Measurements from ENCODE around the gene MAPT. TPM values are rescaled to one million over a fixed set of nuclear protein-coding genes. Genes with fewer than 3 reads are reported as not detected.

MAPT gene
- total RNA-seq, 1 donor from 2014 or later, result 5.1 TPM

- Histone ChIP-seq H3K27ac (no peak overlapping the region), H3K4me1 (peaks cover 27% of the 10 kb centered on the region), H3K27me3 (no peaks in the 10 kb centered on the region), H3K4me3 (no peak overlapping the region), H3K9me3 (no peaks in the 10 kb centered on the region), H3K36me3 (peaks cover 72% of the 10 kb centered on the region)
- DNase-seq, result no peak
- intact Hi-C loops (cut with DNase I), result loop anchor here (10.0 kb wide), 1 partner anchor 147 kb away; the partner anchor contains the start of gene KANSL1
- ATAC-seq, result no peak
- TF ChIP-seq, protein P1, sequence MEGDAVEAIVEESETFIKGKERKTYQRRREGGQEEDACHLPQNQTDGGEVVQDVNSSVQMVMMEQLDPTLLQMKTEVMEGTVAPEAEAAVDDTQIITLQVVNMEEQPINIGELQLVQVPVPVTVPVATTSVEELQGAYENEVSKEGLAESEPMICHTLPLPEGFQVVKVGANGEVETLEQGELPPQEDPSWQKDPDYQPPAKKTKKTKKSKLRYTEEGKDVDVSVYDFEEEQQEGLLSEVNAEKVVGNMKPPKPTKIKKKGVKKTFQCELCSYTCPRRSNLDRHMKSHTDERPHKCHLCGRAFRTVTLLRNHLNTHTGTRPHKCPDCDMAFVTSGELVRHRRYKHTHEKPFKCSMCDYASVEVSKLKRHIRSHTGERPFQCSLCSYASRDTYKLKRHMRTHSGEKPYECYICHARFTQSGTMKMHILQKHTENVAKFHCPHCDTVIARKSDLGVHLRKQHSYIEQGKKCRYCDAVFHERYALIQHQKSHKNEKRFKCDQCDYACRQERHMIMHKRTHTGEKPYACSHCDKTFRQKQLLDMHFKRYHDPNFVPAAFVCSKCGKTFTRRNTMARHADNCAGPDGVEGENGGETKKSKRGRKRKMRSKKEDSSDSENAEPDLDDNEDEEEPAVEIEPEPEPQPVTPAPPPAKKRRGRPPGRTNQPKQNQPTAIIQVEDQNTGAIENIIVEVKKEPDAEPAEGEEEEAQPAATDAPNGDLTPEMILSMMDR (IDR thresholded peaks at IDR 0.05), result no peak
Measured at GRCh38 chr17:46047856-46048255, 153.5 kb downstream of the MAPT start.

DNA sequence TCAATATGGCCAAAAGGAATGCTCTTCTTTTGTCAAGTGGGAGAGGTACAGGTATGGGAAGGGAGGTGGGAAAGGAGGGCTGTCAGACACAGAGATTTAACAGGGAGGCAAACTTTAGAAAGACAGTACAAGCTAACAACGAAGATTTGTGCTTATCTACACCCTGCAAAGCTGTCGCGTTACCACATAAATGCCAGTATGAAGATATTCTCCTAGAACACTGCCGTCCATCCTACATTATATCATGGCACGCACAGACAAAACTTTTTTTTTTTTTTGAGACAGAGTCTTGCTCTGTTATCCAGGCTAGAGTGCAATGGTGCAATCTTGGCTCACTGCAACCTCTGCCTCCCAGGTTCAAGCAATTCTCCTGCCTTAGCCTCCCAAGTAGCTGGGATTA is 155.3 kb downstream of the MAPT start:
- no peak for DNase-seq
- peaks cover 17% of the 10 kb centered on the region for H3K4me1 ChIP-seq
- ATAC-seq, result no peak
- intact Hi-C loops (cut with DNase I), result loop anchor here (10.0 kb wide), 1 partner anchor 145 kb away; the partner anchor contains the start of gene KANSL1
- TF ChIP-seq, protein P1 (IDR thresholded peaks at IDR 0.05), result no peak
- H3K27ac ChIP-seq, result no peak overlapping the region
- peaks cover 65% of the 10 kb centered on the region for H3K36me3 ChIP-seq
- H3K9me3 ChIP-seq, result no peaks in the 10 kb centered on the region
- H3K4me3 ChIP-seq, result no peak overlapping the region
- H3K27me3 ChIP-seq, result no peaks in the 10 kb centered on the region

DNA sequence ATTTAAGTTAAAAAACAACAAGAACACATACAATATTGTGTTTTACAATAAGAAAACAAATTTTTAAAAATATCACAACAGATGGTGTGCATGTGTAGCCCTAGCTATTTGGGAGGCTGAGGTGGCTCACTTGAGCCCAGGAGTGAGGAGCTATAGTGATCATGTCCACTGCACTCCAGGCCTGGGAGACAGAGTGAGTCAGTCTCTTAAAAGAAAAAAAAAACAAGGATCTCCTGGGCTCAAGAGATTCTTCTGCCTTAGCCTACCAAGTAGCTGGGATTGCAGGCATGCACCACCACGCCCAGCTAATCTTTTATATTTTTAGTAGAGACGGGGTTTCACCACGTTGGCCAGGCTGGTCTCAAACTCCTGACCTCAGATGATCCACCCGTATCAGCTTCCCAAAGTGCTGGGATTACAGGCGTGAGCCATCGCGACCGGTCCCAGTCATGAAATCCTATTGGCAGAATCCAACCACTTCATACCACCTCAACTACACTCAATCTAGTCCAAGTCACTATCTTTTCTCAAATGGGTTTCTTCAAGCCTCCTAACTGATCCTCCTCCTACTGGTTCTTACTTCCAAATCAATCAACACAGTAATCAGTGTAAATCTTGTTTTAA is 159.7 kb downstream of the MAPT start:
- intact Hi-C loops (cut with DNase I), result no loop called here
- Histone ChIP-seq H3K36me3 (peaks cover 25% of the 10 kb centered on the region), H3K27ac (no peak overlapping the region), H3K27me3 (no peaks in the 10 kb centered on the region), H3K4me3 (no peak overlapping the region), H3K9me3 (no peaks in the 10 kb centered on the region), H3K4me1 (peaks cover 8% of the 10 kb centered on the region)
- ATAC-seq, result no peak
- no peak for DNase-seq
- TF ChIP-seq, protein P1 (IDR thresholded peaks at IDR 0.05), result no peak

DNA sequence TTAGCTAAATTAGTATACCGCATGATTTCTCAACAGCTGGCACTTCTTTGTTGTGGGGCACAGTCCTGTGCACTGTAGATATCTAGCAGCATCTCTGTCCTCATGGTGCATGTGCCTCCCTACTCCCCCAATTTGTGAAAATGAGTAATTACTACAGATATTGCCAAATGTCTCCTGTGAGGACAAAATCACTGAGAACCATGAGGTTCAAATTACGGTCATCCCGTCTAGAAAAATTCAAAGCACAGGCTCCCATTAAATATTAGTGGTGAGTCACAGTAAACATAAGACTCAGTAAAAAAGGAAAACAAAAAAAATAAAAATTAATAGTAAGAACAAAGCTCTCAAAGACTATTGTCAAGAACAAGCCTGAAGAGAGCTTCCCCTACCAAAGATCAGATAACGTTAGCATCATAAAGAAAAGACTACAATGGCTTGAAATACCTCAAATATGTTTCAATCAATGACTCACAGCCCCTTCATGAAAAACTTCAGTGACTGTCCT is 162.5 kb downstream of the MAPT start:
- Histone ChIP-seq H3K36me3 (peaks cover 5% of the 10 kb centered on the region), H3K9me3 (no peaks in the 10 kb centered on the region), H3K27me3 (no peaks in the 10 kb centered on the region), H3K4me3 (no peak overlapping the region), H3K4me1 (peaks cover 3% of the 10 kb centered on the region), H3K27ac (no peak overlapping the region)
- ATAC-seq (no peak), DNase-seq (no peak)
- TF ChIP-seq, protein P1 (IDR thresholded peaks at IDR 0.05), result no peak
- intact Hi-C loops (cut with DNase I), result no loop called here

GRCh38 chr17:46057366-46057765 is 163.0 kb downstream of the MAPT start:
- DNase-seq (no peak), ATAC-seq (no peak)
- intact Hi-C loops (cut with DNase I), result no loop called here
- Histone ChIP-seq H3K36me3 (peaks cover 5% of the 10 kb centered on the region), H3K9me3 (no peaks in the 10 kb centered on the region), H3K4me3 (no peak overlapping the region), H3K4me1 (peaks cover 3% of the 10 kb centered on the region), H3K27me3 (no peaks in the 10 kb centered on the region), H3K27ac (no peak overlapping the region)
- TF ChIP-seq, protein P1 (IDR thresholded peaks at IDR 0.05), result no peak
